ENCODE data around the gene PALD1. TPM values are rescaled to one million over a fixed set of nuclear protein-coding genes. Genes with fewer than 3 reads are reported as not detected.

PALD1 gene
- total and polyA plus RNA-seq, 9 of the 15 experiments (the other 6 are each of a cell fraction or from before 2014, with no cell fraction given), result 0.03 to 0.29 (median 0.09) TPM; not detected in 2

DNA sequence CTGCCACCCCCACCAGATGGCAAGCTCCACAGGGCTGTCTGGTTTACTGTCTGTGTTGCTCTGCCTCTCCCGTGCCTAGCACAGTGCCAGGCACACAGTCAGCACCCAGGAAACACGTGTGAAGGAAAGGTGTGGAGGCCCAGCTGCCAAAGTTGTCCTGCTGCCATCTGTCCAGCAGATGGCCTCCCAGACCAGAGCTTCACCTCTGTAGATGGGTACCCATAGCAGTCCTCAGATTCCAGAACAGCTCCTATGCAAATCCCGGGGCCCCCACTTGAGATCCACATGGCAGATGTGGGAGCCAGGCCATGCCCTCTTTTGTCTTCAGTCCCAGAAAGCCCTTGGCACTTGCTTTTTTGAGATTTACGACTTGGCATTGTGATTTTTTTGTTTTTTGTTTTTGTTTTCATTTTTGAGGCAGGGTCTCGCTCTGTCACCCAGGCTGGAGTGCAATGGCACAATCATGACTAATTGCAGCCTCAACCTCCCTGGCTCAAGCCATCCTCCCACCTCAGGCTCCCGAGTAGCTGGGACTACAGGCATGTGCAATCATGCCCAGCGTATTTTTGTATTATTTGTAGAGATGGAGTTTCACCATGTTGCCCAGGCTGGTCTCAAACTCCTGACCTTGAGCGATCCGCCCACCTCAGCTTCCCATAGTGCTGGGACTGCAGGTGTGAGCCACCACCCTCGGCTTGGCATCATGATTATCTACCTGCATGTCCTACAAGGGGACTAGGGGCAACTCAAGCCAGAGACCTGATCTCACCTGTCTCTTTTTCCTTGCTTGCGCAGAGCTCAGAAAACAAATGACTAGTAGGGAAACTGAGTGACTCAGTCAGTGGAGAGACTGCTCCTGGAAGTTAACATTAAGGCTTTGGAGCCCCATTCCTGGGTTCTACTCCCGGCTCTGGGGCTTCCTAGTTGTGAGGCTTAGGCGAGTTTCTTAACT, 16.9 kb upstream of the PALD1 start (continued):
- TF ChIP-seq, protein P1, sequence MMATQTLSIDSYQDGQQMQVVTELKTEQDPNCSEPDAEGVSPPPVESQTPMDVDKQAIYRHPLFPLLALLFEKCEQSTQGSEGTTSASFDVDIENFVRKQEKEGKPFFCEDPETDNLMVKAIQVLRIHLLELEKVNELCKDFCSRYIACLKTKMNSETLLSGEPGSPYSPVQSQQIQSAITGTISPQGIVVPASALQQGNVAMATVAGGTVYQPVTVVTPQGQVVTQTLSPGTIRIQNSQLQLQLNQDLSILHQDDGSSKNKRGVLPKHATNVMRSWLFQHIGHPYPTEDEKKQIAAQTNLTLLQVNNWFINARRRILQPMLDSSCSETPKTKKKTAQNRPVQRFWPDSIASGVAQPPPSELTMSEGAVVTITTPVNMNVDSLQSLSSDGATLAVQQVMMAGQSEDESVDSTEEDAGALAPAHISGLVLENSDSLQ (IDR thresholded peaks at IDR 0.05), result no peak
- TF ChIP-seq CBX8 (IDR thresholded peaks at IDR 0.05; ENCODE audit: borderline replicate concordance, extremely low read depth, low read depth, low read length, poor library complexity, severe bottlenecking) (no peak), BHLHE40 (IDR thresholded peaks at IDR 0.05; ENCODE audit: low read length) (no peak), POLR2B (IDR thresholded peaks at IDR 0.05; ENCODE audit: low read depth, partially characterized antibody) (no peak), RCOR1 (IDR thresholded peaks at IDR 0.05; ENCODE audit: borderline replicate concordance in 1 of 2, low read depth in 2 of 2, low read length in 2 of 2) (peak in 1 of 2 experiments; percentile 46; a peak in 1 of 4 replicates), SMAD4 (CRISPR knock-in tag; conservative IDR thresholded peaks at IDR 0.05) (no peak), YY1 (IDR thresholded peaks at IDR 0.05; ENCODE audit: borderline replicate concordance in 1 of 3, control insufficient read depth in 1 of 3, extremely low read depth in 1 of 3, insufficient read depth in 3 of 3, insufficient read length in 1 of 3, insufficient replicate concordance in 2 of 3, low read depth in 1 of 3, low read length in 2 of 3) (peak in 1 of 3 experiments; percentile 10), L3MBTL2 (IDR thresholded peaks at IDR 0.05) (peak; percentile 66), ARNT (IDR thresholded peaks at IDR 0.05) (no peak), ARHGAP35 (IDR thresholded peaks at IDR 0.05; ENCODE audit: partially characterized antibody) (no peak)
- TF ChIP-seq, protein P2, sequence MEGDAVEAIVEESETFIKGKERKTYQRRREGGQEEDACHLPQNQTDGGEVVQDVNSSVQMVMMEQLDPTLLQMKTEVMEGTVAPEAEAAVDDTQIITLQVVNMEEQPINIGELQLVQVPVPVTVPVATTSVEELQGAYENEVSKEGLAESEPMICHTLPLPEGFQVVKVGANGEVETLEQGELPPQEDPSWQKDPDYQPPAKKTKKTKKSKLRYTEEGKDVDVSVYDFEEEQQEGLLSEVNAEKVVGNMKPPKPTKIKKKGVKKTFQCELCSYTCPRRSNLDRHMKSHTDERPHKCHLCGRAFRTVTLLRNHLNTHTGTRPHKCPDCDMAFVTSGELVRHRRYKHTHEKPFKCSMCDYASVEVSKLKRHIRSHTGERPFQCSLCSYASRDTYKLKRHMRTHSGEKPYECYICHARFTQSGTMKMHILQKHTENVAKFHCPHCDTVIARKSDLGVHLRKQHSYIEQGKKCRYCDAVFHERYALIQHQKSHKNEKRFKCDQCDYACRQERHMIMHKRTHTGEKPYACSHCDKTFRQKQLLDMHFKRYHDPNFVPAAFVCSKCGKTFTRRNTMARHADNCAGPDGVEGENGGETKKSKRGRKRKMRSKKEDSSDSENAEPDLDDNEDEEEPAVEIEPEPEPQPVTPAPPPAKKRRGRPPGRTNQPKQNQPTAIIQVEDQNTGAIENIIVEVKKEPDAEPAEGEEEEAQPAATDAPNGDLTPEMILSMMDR (IDR thresholded peaks at IDR 0.05 in 2 of 3, conservative IDR thresholded peaks at IDR 0.05 in 1 of 3; ENCODE audit: insufficient read depth in 2 of 3, low read depth in 1 of 3, low read length in 3 of 3), result peak; percentile 92 to 95 (median 94)
- TF ChIP-seq, protein P3, sequence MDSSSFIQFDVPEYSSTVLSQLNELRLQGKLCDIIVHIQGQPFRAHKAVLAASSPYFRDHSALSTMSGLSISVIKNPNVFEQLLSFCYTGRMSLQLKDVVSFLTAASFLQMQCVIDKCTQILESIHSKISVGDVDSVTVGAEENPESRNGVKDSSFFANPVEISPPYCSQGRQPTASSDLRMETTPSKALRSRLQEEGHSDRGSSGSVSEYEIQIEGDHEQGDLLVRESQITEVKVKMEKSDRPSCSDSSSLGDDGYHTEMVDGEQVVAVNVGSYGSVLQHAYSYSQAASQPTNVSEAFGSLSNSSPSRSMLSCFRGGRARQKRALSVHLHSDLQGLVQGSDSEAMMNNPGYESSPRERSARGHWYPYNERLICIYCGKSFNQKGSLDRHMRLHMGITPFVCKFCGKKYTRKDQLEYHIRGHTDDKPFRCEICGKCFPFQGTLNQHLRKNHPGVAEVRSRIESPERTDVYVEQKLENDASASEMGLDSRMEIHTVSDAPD (CRISPR knock-in tag; IDR thresholded peaks at IDR 0.05), result no peak
- TF ChIP-seq, protein P4, sequence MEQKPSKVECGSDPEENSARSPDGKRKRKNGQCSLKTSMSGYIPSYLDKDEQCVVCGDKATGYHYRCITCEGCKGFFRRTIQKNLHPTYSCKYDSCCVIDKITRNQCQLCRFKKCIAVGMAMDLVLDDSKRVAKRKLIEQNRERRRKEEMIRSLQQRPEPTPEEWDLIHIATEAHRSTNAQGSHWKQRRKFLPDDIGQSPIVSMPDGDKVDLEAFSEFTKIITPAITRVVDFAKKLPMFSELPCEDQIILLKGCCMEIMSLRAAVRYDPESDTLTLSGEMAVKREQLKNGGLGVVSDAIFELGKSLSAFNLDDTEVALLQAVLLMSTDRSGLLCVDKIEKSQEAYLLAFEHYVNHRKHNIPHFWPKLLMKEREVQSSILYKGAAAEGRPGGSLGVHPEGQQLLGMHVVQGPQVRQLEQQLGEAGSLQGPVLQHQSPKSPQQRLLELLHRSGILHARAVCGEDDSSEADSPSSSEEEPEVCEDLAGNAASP (IDR thresholded peaks at IDR 0.05), result no peak
